Epithelial cell of proximal tubule (primary cell): ENCODE data around the gene CYBRD1. TPM values are rescaled to one million over a fixed set of nuclear protein-coding genes. Genes with fewer than 3 reads are reported as not detected.
"Not testable (repeated sequence)": the region's sequence is repeated elsewhere in the genome, so short reads cannot be mapped to it uniquely, and the experiment has no call there.

Source experiments
- DNase-seq: peaks from one replicate; pipeline ENCODE4 v3.0.0-alpha.2; 2011; ENCODE audit warnings: low read depth
- H3K4me3 ChIP-seq: 2 replicates; pipeline ENCODE4 v1.5.1; 2011; ENCODE audit warnings: low read depth, mild to moderate bottlenecking, low read length
- total RNA-seq: library from RNA; depleted of rRNA; stranded (reverse); fragments of >200 nt; gene quantifications from 2 replicates; pipeline ENCODE4 v1.2.3, GENCODE V29; 2015
- TF ChIP-seq, protein P1 (sequence below): conservative IDR thresholded peaks from 2 replicates; pipeline ENCODE4 v1.5.1; 2012; ENCODE audit warnings: low read depth, mild to moderate bottlenecking, low read length

Gene CYBRD1
- total RNA-seq, 1 donor from 2014 or later: 5.1 TPM

DNA sequence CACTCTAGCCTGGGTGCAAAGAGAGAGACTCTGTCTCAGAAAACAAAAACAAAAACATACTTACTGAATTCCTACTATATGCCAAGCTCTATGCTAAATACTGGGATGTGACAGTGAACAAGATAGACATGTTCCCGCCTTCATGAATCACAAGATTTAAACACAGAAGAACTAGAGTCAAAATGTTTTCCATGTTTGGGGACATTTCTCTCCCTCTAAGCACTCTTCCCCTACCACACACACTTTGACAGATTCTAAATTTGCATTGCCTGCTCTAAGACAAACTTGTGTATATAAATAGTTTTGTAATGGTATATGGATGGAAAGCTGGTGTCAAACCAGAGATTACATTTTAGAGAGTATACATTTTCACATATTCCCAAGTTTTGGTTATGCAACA is 11.1 kb downstream of the CYBRD1 start:
- TF ChIP-seq, protein P1, sequence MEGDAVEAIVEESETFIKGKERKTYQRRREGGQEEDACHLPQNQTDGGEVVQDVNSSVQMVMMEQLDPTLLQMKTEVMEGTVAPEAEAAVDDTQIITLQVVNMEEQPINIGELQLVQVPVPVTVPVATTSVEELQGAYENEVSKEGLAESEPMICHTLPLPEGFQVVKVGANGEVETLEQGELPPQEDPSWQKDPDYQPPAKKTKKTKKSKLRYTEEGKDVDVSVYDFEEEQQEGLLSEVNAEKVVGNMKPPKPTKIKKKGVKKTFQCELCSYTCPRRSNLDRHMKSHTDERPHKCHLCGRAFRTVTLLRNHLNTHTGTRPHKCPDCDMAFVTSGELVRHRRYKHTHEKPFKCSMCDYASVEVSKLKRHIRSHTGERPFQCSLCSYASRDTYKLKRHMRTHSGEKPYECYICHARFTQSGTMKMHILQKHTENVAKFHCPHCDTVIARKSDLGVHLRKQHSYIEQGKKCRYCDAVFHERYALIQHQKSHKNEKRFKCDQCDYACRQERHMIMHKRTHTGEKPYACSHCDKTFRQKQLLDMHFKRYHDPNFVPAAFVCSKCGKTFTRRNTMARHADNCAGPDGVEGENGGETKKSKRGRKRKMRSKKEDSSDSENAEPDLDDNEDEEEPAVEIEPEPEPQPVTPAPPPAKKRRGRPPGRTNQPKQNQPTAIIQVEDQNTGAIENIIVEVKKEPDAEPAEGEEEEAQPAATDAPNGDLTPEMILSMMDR: no peak
- no peak for DNase-seq
- H3K4me3 ChIP-seq: no peak overlapping the region

DNA sequence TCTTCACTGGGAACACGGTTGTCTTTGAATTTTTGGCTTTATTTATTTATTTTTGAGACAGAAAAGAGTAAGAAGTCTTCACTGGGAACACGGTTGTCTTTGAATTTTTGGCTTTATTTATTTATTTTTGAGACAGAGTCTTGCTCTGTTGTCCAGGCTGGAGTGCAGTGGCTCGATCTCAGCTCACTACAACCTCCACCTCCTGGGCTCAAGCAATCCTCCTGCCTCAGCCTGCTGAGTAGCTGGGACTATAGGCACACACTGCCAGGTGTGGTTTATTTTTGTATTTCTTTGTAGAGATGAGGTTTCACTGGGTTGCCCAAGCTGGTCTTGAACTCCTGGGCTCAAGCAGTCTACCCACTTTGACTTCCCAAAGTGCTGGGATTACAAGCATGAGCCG is 13.3 kb downstream of the CYBRD1 start:
- H3K4me3 ChIP-seq, DNase-seq: not testable (repeated sequence)

DNA sequence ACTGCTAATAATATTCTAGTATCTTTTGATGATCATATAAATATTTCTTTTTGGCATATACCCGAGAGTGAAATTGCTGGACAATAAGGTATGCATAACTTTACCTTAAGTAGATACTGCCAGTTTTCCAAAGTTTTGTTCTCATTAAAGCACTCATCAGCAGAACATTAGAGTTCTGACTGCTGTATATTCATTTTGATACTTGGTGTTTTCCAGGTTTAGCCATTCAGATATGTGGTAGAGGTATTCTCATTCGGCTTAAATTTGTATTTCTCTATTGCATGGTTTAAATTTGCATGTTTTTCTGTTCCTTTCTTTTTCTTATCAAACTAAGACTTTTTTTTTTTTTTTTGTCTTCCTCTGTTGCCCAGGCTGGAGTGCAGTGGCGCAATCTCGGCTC is 18.2 kb downstream of the CYBRD1 start:
- TF ChIP-seq, protein P1: no peak
- no peak for DNase-seq
- no peak overlapping the region for H3K4me3 ChIP-seq

DNA sequence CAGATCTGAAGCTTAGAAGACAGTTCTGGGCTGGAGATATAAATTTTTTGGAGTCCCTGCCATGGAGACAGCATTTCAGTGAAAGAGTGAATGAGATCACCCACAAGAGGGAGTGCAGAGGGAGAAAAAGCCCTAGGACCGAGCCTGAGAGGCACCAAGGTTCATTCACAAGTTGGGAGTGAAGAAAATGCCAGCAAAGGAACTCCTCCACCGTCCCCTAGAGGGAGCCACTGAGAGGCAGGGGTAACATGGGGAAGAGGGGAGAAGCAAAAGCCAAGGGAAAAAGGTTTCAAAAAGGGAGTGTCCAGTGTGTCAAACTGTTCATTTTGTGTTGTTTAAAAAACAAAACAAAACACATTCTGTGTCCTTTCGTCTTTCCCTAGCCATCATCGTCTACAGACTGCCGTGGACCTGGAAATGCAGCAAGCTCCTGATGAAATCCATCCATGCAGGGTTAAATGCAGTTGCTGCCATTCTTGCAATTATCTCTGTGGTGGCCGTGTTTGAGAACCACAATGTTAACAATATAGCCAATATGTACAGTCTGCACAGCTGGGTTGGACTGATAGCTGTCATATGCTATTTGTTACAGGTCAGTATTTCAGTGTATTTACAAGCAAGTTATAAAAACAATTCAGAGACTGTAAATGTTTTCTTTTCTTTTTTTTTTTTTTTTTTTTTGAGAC is 19.1 kb downstream of the CYBRD1 start:
- DNase-seq: no peak
- TF ChIP-seq, protein P1: peak; percentile 60
- no peak overlapping the region for H3K4me3 ChIP-seq

DNA sequence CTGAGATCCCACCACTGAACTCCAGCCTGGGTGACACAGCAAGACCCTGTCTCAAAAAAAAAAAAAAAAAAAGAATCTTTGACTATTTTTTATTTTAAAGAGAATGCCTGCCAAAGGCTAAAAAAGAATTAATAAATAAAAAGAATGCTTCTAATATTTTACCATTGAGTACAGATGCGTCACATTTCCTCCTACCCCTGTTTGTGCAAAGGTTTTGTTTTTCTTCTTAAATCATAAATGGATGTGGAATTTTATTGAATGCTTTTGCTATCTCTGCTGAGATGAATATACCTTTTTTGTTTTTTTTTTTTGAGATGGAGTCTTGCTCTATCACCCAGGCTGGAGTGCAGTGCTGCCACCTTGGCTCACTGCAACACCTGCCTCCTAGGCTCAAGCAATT is 22.8 kb downstream of the CYBRD1 start:
- TF ChIP-seq, protein P1: no peak
- no peak overlapping the region for H3K4me3 ChIP-seq
- no peak for DNase-seq

DNA sequence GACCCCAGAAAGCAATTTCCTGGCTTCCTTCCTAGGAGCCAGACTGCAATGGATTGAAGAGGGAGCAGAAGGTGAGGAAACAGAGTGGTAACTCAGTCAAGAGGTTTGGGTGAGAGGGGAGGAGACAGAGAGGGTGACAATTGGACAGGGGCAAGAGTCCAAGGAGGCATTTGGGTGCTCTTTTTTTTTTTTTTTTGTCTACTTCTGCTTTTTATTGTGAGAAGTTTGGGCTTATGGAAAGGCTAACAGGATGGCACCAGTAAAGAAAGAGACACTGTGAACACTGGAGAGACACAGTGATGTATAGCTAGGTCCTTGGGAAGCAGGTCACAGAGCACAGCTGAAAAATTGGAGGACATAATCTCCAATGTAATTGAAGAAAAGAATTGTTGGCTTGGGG is 25.0 kb downstream of the CYBRD1 start:
- TF ChIP-seq, protein P1: no peak
- DNase-seq: no peak
- H3K4me3 ChIP-seq: no peak overlapping the region

DNA sequence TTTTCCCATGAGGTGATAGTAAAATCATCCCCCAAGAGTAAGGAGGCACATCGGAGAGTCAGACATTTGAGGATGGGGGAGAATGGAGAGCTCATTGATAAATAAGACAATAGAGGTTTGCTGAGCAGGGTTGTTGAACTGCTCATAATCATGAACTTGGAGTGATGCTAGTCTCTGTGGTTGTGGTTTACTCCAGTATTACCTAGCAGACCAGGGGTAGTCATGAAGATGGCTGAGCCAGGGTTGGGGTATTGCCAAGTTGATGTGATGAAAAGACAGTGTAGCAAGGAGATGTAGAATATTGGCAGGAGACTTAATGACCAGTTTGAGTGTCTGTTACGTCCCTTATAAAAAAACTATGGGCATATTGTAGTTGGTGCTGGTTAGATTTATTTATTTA is 25.4 kb downstream of the CYBRD1 start:
- TF ChIP-seq, protein P1: no peak
- DNase-seq: no peak

More for the DNA sequence above, 25.4 kb downstream of the CYBRD1 start:
- H3K4me3 ChIP-seq: no peak overlapping the region
